A549 (cell line): Measurements from ENCODE around the gene CCDC116. TPM values are rescaled to one million over a fixed set of nuclear protein-coding genes. Genes with fewer than 3 reads are reported as not detected.

ENCODE experiments used
- ATAC-seq, 2 experiments: fragments of 200-7000 bp in 1 of 2; fragments of >200 bp in 1 of 2; cut with Nextera tagmentation in 1 of 2; cut with Tn5 transposase in 1 of 2; 3 replicates each; pipeline versions ENCODE4 v1.8.0 to v1.9.1; 2018 to 2020; ENCODE audit warnings: mild to moderate bottlenecking in 1 of 2, moderate library complexity in 1 of 2
- CTCF ChIA-PET: fragments of 300-600 bp; sonication (Branson Sonifier 250); formaldehyde crosslinking; extraction: SDS; loops from one replicate; lab custom pipeline; 2021; ENCODE audit warnings: antibody characterized with exemption, inconsistent platforms; lab: Yijun Ruan, JAX
- POLR2A ChIA-PET: fragments of 350-600 bp; formaldehyde crosslinking; extraction: SDS; loops from one replicate; lab custom pipeline; 2021; ENCODE audit warnings: antibody characterized with exemption, inconsistent platforms; lab: Yijun Ruan, JAX
- DNase-seq, 2 experiments: peaks; one replicate each; pipeline versions ENCODE4 v3.0.0 to v3.0.0-alpha.2; 2011 to 2016; ENCODE audit warnings: low read depth in 1 of 2, low spot score in 1 of 2
- FAIRE-seq: peaks from 2 replicates; lab custom pipeline; 2011; peaks lifted over from hg19 to GRCh38; lab: Jason Lieb, UNC
- H3K27ac ChIP-seq, 2 experiments: fragments of >200 bp; sonication (Bioruptor Twin); formaldehyde crosslinking; 3 replicates each; pipeline ENCODE4 v1.5.1; 2016 to 2017
- H3K4me1 ChIP-seq: fragments of >200 bp; sonication (Bioruptor Twin); formaldehyde crosslinking; 3 replicates; pipeline ENCODE4 v1.6.1; 2016
- H3K4me2 ChIP-seq: fragments of >200 bp; sonication (Bioruptor Twin); formaldehyde crosslinking; 3 replicates; pipeline ENCODE4 v1.6.1; 2016
- H3K4me3 ChIP-seq: fragments of >200 bp; sonication (Bioruptor Twin); formaldehyde crosslinking; 3 replicates; pipeline ENCODE4 v1.5.1; 2016
- H3K9me3 ChIP-seq: fragments of >200 bp; sonication (Bioruptor Twin); formaldehyde crosslinking; 3 replicates; pipeline ENCODE4 v1.6.1; 2016
- BHLHE40 ChIP-seq: IDR thresholded peaks from 2 replicates; pipeline ENCODE4 v1.6.1; 2012; ENCODE audit warnings: low read depth, low read length, inconsistent platforms
- CBX2 ChIP-seq: fragments of 200-600 bp; sonication (generic); IDR thresholded peaks from 2 replicates; pipeline ENCODE4 v1.6.1; 2016; ENCODE audit warnings: low read depth, mild to moderate bottlenecking, borderline replicate concordance
- CHD4 ChIP-seq: fragments of 200-600 bp; sonication (generic); IDR thresholded peaks from 2 replicates; pipeline ENCODE4 v1.6.1; 2016; ENCODE audit warnings: antibody characterized with exemption, mild to moderate bottlenecking, borderline replicate concordance
- EHF ChIP-seq: fragments of 250-450 bp; sonication (Bioruptor Pico); IDR thresholded peaks from 2 replicates; pipeline ENCODE4 v1.5.0; 2020; ENCODE audit warnings: mild to moderate bottlenecking
- EP300 ChIP-seq, 2 experiments: fragments of >200 bp; sonication (Bioruptor Twin); formaldehyde crosslinking; IDR thresholded peaks; 2 replicates in 1 of 2; 3 replicates in 1 of 2; pipeline ENCODE4 v1.6.1; 2016 to 2017
- FOSB ChIP-seq: fragments of 250-450 bp; sonication (Bioruptor Pico); IDR thresholded peaks from 2 replicates; pipeline ENCODE4 v1.5.0; 2020; ENCODE audit warnings: mild to moderate bottlenecking, moderate library complexity
- FOXS1 ChIP-seq: fragments of 250-450 bp; sonication (Bioruptor Pico); IDR thresholded peaks from 2 replicates; pipeline ENCODE4 v1.5.0; 2020; ENCODE audit warnings: mild to moderate bottlenecking, moderate library complexity
- HOXB13 ChIP-seq: fragments of 250-450 bp; sonication (Bioruptor Pico); IDR thresholded peaks from 2 replicates; pipeline ENCODE4 v1.5.0; 2020; ENCODE audit warnings: low read depth, mild to moderate bottlenecking, moderate library complexity
- HOXB5 ChIP-seq: fragments of 250-450 bp; sonication (Bioruptor Pico); IDR thresholded peaks from 2 replicates; pipeline ENCODE4 v1.5.0; 2020; ENCODE audit warnings: mild to moderate bottlenecking, moderate library complexity
- JUN ChIP-seq, 2 experiments: fragments of >200 bp; sonication (Bioruptor Twin); formaldehyde crosslinking; IDR thresholded peaks; 2 replicates in 1 of 2; 3 replicates in 1 of 2; pipeline ENCODE4 v1.6.1; 2016 to 2017
- KDM5A ChIP-seq: fragments of 200-600 bp; sonication (generic); IDR thresholded peaks from 2 replicates; pipeline ENCODE4 v1.6.1; 2016; ENCODE audit warnings: antibody characterized with exemption, mild to moderate bottlenecking
- MAFK ChIP-seq: fragments of 450-650 bp; IDR thresholded peaks from 2 replicates; pipeline ENCODE4 v1.6.1; 2014; ENCODE audit not compliant: partially characterized antibody
- MAX ChIP-seq: IDR thresholded peaks from 2 replicates; pipeline ENCODE4 v1.6.1; 2012
- MYC ChIP-seq: IDR thresholded peaks from 2 replicates; pipeline ENCODE4 v1.6.1; 2012; ENCODE audit warnings: mild to moderate bottlenecking, inconsistent platforms, low read length, improper control_type of control experiment, borderline replicate concordance
- NPAS2 ChIP-seq: fragments of 250-450 bp; sonication (Bioruptor Pico); IDR thresholded peaks from 2 replicates; pipeline ENCODE4 v1.8.0; 2022; ENCODE audit warnings: mild to moderate bottlenecking, moderate library complexity, borderline replicate concordance
- PHF8 ChIP-seq: fragments of 200-600 bp; sonication (generic); IDR thresholded peaks from 2 replicates; pipeline ENCODE4 v1.6.1; 2016; ENCODE audit warnings: low read depth, mild to moderate bottlenecking, antibody characterized with exemption, moderate library complexity, borderline replicate concordance
- POLR2A ChIP-seq: IDR thresholded peaks from 2 replicates; pipeline ENCODE4 v1.6.1; 2012; ENCODE audit warnings: mild to moderate bottlenecking, low read length
- RAD21 ChIP-seq, 2 experiments: fragments of >200 bp in 1 of 2; sonication (Bioruptor Twin) in 1 of 2; formaldehyde crosslinking in 1 of 2; IDR thresholded peaks in 1 of 2; conservative IDR thresholded peaks in 1 of 2; 2 replicates in 1 of 2; 3 replicates in 1 of 2; pipeline ENCODE4 v1.6.1; 2012 to 2018; ENCODE audit warnings: inconsistent platforms in 1 of 2
- SREBF2 ChIP-seq: fragments of 450-650 bp; IDR thresholded peaks from 2 replicates; pipeline ENCODE4 v1.6.1; 2014; ENCODE audit warnings: mild to moderate bottlenecking, moderate library complexity
- TP53 ChIP-seq: fragments of 250-450 bp; sonication (Bioruptor Pico); IDR thresholded peaks from 2 replicates; pipeline ENCODE4 v1.5.0; 2021; ENCODE audit warnings: mild to moderate bottlenecking, moderate library complexity
- ZSCAN20 ChIP-seq: fragments of 250-450 bp; sonication (Bioruptor Pico); IDR thresholded peaks from 2 replicates; pipeline ENCODE4 v1.8.0; 2022; ENCODE audit warnings: mild to moderate bottlenecking, moderate library complexity
- WGBS: methylation state at CpG from one replicate; pipeline ENCODE4 v1.1.6; 2017; ENCODE audit errors: missing lambda C conversion rate; 5-methylcytosine and 5-hydroxymethylcytosine counted together
- polyA plus RNA-seq, 4 experiments: library from polyadenylated mRNA; depleted of rRNA in 3 of 4; stranded (reverse); fragments of >200 nt; fragmentation: RNase III in 1 of 4; extraction: RNeasy Plus Mini Kit Qiagen cat#74134 plus additional on column Dnase treatment in 1 of 4; gene quantifications; 2 replicates in 3 of 4; 3 replicates in 1 of 4; pipeline ENCODE4 v1.2.3, GENCODE V29; 2011 to 2017
- TF ChIP-seq, protein P1 (sequence below): fragments of >200 bp; sonication (Bioruptor Twin); formaldehyde crosslinking; IDR thresholded peaks from 3 replicates; pipeline ENCODE4 v1.6.1; 2016
- TF ChIP-seq, protein P2 (sequence below): fragments of 250-450 bp; sonication (Bioruptor Pico); IDR thresholded peaks from 2 replicates; pipeline ENCODE4 v1.5.0; 2020; ENCODE audit warnings: low read depth, mild to moderate bottlenecking, moderate library complexity
- TF ChIP-seq, protein P3 (sequence below): IDR thresholded peaks from 2 replicates; pipeline ENCODE4 v1.6.1; 2012; ENCODE audit warnings: low read depth, borderline replicate concordance
- TF ChIP-seq, protein P4 (sequence below): fragments of >200 bp; sonication (Bioruptor Twin); formaldehyde crosslinking; IDR thresholded peaks from 3 replicates; pipeline ENCODE4 v1.5.1; 2016

Gene CCDC116
- polyA plus RNA-seq, 2 of the 4 experiments (the other 2 are of a cell fraction), result 0.06 TPM; not detected in 1

DNA sequence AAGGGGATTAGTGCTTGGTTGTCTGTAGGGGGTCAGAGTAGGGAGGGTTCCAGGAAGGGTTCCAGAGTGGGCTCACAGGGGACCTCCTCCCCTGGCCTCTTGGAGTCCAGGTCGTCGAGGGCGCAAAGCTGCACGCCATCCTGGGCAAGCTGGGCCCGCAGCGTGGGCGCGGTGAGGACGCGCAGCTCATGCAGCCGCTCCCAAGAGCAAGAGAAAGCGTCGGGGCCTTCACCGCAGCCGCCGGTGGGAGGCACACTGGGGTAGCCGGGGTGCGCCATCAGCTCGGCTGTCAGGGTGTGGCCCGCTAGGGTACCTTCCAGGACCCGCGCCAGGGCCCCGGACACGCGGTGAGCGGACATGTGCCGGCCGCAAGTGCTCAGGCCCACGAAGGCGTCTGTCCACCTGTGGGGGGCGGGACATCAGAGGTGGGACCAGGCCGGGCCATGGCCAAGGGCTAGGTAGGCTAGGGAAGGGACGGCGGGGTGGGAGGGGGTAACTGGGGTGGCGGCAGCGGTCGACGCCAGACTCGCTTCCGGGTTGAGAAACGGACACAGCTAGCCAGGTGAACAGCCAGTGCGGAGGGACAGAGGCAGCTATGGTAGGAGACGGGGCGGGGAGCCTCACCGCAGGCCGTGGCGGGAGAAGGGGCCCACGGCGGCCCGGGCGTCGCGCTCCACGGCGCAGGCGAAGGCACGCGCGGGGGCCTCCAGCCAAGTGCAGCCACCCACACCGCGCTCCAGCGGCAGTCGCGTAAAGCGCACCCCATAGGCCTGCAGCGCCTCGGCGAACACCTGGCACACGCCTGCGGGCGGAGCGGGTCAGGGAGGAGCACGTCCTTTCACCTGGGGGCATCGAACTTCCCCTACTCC, 3.9 kb upstream of the CCDC116 start:
- Histone ChIP-seq H3K9me3 (no peaks in the 10 kb centered on the region), H3K27ac (peak overlapping the region; percentile 98 to 100), H3K4me2 (peak overlapping the region; percentile 99), H3K4me1 (peaks cover 14% of the 10 kb centered on the region; the same call in 1 of the 3 replicates), H3K4me3 (peak overlapping the region; percentile 98)
- ChIA-PET CTCF (interaction anchor here (0.8 to 9.7 kb wide), 15 partner anchors 7 to 52 kb away, joined by 3 to 133 read pairs (median 5); partner anchors contain the start of gene SDF2L1), POLR2A (interaction anchor here (0.5 to 1.1 kb wide), 10 partner anchors 8 to 55 kb away, joined by 3 to 30 read pairs (median 3); partner anchors contain the start of genes PPIL2 and SDF2L1)
- FAIRE-seq (no peak), ATAC-seq (peak; percentile 1 to 7; a peak in 4 of 6 replicates), DNase-seq (no peak)
- TF ChIP-seq CBX2 (no peak), TP53 (CRISPR knock-in tag) (peak; percentile 79; the same call in 1 of the 2 replicates)
- WGBS, result 82% methylated on average over 46 of the region's 74 CpGs

- POLR2A ChIA-PET, result interaction anchor here (0.5 to 1.1 kb wide), 10 partner anchors 9 to 58 kb away, joined by 3 to 30 read pairs (median 4); partner anchors contain the start of genes PPIL2 and SDF2L1
Measured at GRCh38 chr22:21629255-21630149, 3.1 kb upstream of the CCDC116 start, which contains the start of gene YDJC. YDJC (minus strand) TSS chr22:21630022; CDS start chr22:21630014, 8 bp downstream.

More at GRCh38 chr22:21629255-21630149, 3.1 kb upstream of the CCDC116 start, which contains the start of gene YDJC:
- H3K4me2 ChIP-seq, result peak within 1 kb of the TSS; percentile 99
- H3K4me1 ChIP-seq, result peaks cover 9% of the 10 kb centered on the region; the same call in 1 of the 3 replicates
- FAIRE-seq (no peak), ATAC-seq (peak; percentile 90 to 92), DNase-seq (peak; percentile 76 to 92)
- 1% methylated on average over 20 of the region's 93 CpGs for whole genome bisulfite sequencing
- peak within 1 kb of the TSS; percentile 98 to 100 for H3K27ac ChIP-seq
- TF ChIP-seq JUN (IDR thresholded peaks at IDR 0.05), result peak in 1 of 2 experiments; percentile 46; a peak in 2 of 5 replicates
- TF ChIP-seq EHF (CRISPR knock-in tag), result peak; percentile 42; the same call in 1 of the 2 replicates
- TF ChIP-seq PHF8, result peak; percentile 82
- TF ChIP-seq TP53 (CRISPR knock-in tag), result 0 out of 2 replicates have a peak, but pooled peaks have one; percentile 2
- TF ChIP-seq KDM5A, result no peak
- peak; percentile 79 for TF ChIP-seq POLR2A
- peak; percentile 86 for TF ChIP-seq NPAS2 (CRISPR knock-in tag)
- no peak for TF ChIP-seq CHD4
- no peak for TF ChIP-seq SREBF2
- no peak for TF ChIP-seq EP300 (IDR thresholded peaks at IDR 0.05)
- peak; percentile 96 for TF ChIP-seq HOXB13 (CRISPR knock-in tag)
- TF ChIP-seq RAD21 (conservative IDR thresholded peaks at IDR 0.05 in 1 of 2, IDR thresholded peaks at IDR 0.05 in 1 of 2), result peak in 1 of 2 experiments; percentile 24; a peak in 2 of 5 replicates
- no peak for TF ChIP-seq ZSCAN20 (CRISPR knock-in tag)
- TF ChIP-seq FOXS1, result peak; percentile 67; the same call in 1 of the 2 replicates
- TF ChIP-seq FOSB (CRISPR knock-in tag), result 0 out of 2 replicates have a peak, but pooled peaks have one; percentile 25
- peak; percentile 100 for TF ChIP-seq MAX
- TF ChIP-seq CBX2, result no peak
- TF ChIP-seq, protein P1, sequence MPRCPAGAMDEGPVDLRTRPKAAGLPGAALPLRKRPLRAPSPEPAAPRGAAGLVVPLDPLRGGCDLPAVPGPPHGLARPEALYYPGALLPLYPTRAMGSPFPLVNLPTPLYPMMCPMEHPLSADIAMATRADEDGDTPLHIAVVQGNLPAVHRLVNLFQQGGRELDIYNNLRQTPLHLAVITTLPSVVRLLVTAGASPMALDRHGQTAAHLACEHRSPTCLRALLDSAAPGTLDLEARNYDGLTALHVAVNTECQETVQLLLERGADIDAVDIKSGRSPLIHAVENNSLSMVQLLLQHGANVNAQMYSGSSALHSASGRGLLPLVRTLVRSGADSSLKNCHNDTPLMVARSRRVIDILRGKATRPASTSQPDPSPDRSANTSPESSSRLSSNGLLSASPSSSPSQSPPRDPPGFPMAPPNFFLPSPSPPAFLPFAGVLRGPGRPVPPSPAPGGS, result peak; percentile 43; the same call in 1 of the 3 replicates
- TF ChIP-seq, protein P2, sequence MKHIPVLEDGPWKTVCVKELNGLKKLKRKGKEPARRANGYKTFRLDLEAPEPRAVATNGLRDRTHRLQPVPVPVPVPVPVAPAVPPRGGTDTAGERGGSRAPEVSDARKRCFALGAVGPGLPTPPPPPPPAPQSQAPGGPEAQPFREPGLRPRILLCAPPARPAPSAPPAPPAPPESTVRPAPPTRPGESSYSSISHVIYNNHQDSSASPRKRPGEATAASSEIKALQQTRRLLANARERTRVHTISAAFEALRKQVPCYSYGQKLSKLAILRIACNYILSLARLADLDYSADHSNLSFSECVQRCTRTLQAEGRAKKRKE (CRISPR knock-in tag), result peak; percentile 74
- TF ChIP-seq MAFK, result no peak
- peak; percentile 63; the same call in 1 of the 2 replicates for TF ChIP-seq HOXB5
- TF ChIP-seq, protein P3, sequence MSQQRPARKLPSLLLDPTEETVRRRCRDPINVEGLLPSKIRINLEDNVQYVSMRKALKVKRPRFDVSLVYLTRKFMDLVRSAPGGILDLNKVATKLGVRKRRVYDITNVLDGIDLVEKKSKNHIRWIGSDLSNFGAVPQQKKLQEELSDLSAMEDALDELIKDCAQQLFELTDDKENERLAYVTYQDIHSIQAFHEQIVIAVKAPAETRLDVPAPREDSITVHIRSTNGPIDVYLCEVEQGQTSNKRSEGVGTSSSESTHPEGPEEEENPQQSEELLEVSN, result peak; percentile 95
- TF ChIP-seq, protein P4, sequence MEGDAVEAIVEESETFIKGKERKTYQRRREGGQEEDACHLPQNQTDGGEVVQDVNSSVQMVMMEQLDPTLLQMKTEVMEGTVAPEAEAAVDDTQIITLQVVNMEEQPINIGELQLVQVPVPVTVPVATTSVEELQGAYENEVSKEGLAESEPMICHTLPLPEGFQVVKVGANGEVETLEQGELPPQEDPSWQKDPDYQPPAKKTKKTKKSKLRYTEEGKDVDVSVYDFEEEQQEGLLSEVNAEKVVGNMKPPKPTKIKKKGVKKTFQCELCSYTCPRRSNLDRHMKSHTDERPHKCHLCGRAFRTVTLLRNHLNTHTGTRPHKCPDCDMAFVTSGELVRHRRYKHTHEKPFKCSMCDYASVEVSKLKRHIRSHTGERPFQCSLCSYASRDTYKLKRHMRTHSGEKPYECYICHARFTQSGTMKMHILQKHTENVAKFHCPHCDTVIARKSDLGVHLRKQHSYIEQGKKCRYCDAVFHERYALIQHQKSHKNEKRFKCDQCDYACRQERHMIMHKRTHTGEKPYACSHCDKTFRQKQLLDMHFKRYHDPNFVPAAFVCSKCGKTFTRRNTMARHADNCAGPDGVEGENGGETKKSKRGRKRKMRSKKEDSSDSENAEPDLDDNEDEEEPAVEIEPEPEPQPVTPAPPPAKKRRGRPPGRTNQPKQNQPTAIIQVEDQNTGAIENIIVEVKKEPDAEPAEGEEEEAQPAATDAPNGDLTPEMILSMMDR, result peak; percentile 54
- TF ChIP-seq MYC, result peak; percentile 98
- peak; percentile 85 for TF ChIP-seq BHLHE40
- H3K9me3 ChIP-seq, result no peaks in the 10 kb centered on the region
- CTCF ChIA-PET, result interaction anchor here (0.6 to 9.7 kb wide), 18 partner anchors 8 to 72 kb away, joined by 3 to 133 read pairs (median 5); partner anchors contain the start of gene SDF2L1
- peak within 1 kb of the TSS; percentile 98 for H3K4me3 ChIP-seq
